GM20431 (cell line): ENCODE data around the gene ITPKA.

ENCODE experiments used
- in situ Hi-C: fragments of 300-500 bp; cut with MseI, MboI; formaldehyde crosslinking; loops from one replicate; pipeline ENCODE4 v1.15.0; 2020; ENCODE audit warnings: low sequenced_read_pairs; ENCODE audit not compliant: unreplicated experiment

The ITPKA gene

DNA sequence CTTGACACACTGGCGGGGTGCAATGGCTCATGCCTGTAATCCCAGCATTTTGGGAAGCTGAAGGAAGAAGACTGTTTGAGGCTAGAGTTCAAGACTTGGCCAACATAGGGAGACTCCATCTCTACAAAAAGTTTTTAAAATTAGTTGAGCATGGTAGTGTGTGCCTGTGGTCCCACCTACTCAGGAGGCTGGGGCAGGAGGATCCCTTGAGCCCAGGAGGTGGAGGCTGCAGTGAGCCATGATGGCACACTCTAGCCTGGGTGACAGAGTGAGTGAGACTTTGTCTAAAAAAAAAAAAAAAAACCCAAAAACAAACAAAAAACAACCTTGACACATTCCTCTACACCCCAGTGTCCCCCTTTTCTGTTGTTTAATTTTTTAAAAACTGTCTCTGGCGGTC lies 4.0 kb upstream of the ITPKA start:
- in situ Hi-C loops: no loop called here

DNA sequence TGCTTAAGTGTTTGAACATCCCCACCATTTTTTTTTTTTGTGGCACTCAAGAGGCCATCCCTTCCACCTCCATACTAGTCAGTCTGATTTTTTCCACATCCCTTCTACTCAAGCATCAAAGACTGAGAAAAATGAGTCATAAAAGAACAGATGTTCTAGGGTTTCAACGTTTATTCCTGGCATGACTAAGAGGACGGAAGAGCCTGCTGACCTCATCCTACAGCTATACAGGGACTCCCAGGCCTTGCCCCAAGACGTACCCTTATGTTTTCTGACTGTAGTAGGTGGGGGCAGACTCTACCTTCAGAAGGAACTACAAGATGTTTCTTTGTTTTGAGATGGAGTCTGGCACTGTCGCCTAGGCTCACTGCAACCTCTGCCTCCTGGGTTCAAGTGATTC lies 3.3 kb upstream of the ITPKA start:
- in situ Hi-C loops: no loop called here

DNA sequence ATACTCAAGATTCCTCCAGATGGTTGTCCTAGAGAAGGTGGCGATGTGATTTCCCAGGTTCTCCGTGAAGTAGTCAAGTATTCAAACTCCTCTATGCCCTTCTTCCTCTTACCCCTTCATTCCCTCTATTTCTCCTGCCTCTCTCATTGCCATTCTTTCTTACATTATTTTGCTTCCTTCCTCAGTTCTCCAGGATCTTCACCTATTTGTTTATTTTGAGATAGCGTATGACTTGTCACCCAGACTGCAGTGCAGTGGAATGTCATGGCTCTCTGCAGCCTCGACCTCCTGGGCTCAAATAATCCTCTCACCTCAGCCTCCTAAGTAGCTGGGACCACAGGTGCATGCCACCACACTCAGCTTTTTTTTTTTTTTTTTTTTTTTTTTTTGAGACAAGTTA lies 1.8 kb upstream of the ITPKA start:
- in situ Hi-C loops: no loop called here

DNA sequence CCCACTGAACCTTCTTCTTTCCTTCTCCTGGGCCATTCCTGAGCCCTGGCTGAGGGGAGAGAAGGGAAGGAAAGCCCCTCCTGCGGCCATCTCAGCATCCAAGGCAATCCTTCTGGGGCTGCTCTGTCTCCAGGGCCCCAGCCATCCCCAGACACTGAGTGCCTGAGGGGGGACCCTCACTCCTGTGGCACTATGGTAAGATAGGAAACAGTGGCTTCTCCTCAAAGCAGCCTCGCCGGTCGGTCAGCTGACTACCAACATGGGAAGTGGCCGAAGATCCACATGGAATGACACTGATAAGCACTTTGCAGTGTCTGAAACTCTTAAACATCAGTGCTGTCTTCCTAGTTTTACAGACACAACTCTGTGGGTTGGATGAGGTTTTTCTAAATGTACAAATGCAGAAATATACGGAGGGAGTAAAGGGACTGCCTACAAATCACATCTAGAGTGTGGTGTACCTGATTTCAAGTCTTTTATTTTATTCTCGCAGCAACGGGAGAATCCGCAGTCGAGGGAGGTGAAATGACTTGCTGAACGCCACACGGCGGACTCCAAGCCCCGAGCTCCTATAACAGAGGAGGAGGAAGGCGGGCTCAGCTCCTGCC lies 973 bp upstream of the ITPKA start:
- in situ Hi-C loops: no loop called here

DNA sequence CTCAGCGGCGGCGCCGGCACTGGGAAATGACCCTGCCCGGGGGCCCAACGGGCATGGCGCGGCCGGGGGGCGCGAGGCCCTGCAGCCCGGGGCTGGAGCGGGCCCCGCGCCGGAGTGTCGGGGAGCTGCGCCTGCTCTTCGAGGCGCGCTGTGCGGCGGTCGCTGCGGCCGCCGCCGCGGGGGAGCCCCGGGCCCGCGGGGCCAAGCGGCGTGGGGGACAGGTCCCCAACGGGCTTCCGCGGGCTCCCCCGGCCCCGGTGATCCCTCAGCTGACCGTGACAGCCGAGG lies 172 bp downstream of the ITPKA start:
- in situ Hi-C loops: no loop called here

DNA sequence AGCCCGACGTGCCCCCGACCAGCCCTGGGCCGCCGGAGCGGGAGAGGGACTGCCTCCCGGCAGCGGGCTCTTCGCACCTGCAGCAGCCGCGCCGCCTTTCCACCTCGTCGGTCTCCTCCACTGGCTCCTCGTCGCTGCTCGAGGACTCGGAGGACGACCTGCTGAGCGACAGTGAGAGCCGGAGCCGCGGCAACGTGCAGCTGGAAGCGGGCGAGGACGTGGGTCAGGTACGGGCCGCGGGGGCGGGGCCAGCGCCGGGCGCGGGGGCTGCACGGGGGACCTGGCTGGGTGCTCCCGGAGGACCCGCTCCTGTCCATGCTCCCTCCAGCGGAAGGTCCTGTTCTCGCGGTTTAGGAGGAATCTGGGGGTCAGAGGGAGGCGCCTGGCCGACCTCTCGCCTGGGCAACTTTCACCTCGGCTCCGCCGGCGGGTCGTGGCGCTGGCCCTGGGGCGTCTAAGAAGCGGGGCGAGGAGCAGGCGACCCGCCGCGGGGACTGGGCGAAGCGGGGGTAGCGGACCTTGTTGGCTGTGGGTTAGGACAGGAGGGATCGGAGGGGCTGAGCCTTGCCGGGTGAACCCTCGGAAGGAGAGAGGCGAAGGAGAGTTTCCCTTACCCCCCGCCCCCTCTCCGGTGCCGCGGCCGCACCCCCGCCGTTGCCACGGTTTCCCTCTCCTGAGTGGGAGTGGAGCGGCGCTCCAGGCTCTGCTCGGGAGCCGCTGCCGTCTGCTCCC lies 682 bp downstream of the ITPKA start:
- in situ Hi-C loops: no loop called here

DNA sequence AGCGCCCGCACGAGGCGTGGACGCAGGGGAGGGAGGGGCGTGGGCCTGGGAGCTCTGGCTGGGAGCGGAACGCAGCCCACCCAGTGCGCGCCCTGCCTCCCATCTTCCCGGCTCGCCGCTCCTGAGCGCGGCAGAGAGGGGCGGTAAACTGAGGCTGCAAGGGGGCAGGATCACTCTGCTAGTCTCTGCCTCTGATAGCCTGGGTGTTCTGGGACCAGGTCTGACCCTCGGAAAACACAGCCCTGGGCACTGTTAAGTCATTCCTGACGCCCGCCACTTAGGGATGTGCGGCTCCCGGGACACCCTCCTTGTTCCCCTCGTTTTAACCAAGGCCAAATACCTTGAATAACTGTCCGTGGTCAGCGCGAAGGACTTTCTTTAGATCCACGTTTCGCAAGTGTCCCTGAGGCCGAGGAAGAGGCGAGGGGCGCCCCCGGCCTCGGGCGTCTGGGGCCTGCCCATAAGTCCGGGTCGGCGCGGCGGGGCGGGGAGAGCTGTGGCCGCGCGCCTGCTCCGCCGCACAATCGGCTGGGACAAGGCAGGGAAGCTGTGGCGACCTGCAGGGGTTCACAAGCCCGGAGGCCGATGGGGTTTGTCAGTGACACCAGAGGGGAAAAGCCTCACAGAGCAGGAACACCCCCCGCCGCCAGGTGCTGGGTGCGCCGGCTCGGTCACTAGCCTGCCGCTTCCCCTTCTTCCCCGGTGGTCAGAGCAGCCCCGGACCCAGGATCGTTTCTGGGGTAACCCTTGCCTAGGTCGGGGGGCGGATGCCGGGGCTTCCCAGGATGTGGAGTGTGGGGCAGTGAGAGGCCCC lies 1.5 kb downstream of the ITPKA start:
- in situ Hi-C loops: no loop called here

DNA sequence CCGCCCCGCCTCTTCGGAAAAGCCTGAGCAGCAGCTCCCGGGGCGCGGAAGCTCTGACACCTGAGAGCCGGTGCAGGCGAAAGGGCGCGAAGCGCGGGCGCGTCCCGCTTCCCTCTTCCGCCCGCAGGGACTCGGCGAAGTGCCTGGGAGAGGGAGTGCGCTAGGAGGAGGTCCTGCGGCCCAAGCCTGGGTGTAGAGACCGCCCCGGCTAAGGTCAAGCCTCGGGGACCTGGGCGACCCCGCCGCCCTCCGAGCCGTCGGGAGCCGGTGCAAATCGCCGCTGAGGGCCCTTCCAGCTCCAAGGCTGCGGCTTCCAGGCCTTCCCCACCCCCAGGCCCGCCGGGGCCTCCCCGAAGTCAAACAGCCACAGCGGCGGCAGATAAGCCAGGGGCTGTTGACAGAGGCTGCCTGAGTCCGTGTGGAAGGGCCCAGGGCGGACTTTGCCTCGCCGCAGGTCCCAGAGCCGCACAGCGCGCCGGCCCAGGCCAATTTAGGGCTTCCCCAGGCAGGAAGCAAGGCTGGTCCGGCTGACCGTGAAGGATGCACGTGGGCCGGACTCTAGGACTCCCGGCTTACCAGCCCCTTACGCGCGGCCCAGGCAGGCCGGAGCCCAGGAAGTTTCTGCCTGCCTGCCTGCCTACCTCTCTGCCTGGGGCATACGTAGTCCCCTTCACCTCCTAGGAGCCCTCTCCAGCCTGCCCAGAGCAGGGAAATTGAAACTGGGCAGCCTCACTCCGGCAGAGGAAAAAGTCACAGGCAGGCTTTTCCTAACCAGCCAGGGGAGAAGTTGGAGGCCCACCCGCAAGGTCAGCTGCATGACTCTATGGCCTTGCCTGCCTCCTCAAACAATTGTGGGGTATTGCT lies 2.3 kb downstream of the ITPKA start:
- in situ Hi-C loops: no loop called here

DNA sequence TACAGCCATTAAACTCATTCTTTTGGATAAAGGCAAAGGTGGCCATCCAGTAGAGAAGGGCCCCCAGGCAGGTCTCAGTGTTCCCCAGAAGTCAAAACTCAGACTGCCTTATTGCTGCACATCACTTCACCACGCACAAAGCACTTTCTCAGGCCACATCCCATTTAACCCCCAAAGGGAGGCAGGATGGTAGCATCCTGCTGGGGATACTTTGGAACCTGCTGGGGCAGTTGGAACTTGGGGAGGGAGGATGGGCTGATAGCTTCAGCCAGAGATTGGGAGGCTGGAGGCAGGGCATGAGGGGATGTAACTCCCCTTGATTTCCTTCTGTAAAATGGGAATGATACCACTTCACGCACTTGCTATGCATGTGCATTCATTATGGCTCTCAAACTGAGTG lies 5.0 kb downstream of the ITPKA start:
- in situ Hi-C loops: no loop called here

DNA sequence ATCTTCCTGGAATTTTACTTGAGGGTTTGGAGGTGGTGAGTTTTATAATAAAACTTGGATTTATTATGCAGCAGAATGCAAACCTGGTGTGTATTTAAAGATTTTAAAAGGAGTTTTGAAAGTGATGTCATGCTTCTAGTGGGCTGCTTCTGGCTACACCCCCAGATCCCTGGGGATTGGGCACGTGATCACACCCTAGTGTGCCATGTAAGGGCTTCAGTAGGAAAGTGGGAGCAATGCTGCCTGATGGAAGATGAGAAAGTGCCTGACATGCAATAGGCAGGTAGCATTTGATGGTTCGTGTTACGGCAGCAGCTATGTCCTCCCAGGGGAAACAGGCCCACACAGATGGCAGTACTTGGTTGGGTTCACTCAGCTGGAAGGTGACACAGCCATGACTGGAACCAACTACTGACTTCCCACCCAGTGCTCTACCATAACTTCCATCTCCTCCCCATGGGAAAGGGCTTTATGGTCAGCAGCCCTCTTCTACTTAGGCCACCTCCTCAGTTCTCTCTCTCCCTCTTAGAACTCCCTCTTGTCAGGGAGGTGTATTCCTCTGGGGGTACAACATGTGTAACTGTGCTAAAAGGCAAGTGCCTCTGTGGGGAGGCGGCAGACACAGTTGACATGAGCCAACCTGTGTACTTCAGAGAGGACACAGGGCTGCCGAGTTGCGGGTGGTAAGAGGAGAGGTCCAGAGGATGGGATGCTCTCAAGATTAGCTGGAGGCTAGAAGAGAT lies 5.6 kb downstream of the ITPKA start:
- in situ Hi-C loops: no loop called here

DNA sequence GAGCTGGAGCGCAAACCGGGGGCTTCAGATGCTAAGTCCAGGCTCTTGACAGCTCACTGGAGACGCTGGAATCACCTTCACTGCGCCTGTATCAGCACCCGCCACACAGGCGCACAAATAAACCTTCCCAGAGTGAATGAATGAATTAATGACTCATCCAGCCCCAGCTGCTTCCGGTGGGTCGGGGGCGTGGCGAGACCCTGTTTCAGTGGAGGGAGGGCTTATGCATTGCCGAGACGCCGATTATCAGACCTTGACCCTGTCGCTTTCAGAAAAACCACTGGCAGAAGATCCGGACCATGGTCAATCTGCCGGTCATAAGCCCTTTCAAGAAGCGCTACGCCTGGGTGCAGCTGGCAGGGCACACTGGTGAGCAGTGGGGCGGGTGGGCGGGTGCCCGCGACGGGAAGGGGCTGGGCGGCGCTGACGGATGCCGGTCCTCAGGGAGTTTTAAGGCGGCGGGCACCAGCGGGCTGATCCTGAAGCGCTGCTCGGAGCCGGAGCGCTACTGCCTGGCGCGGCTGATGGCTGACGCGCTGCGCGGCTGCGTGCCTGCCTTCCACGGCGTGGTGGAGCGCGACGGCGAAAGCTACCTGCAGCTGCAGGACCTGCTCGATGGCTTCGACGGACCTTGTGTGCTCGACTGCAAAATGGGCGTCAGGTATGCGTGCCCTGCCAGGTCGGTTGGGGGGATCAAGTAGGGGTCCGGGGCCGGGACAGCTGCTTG lies 7.7 kb downstream of the ITPKA start:
- in situ Hi-C loops: no loop called here

DNA sequence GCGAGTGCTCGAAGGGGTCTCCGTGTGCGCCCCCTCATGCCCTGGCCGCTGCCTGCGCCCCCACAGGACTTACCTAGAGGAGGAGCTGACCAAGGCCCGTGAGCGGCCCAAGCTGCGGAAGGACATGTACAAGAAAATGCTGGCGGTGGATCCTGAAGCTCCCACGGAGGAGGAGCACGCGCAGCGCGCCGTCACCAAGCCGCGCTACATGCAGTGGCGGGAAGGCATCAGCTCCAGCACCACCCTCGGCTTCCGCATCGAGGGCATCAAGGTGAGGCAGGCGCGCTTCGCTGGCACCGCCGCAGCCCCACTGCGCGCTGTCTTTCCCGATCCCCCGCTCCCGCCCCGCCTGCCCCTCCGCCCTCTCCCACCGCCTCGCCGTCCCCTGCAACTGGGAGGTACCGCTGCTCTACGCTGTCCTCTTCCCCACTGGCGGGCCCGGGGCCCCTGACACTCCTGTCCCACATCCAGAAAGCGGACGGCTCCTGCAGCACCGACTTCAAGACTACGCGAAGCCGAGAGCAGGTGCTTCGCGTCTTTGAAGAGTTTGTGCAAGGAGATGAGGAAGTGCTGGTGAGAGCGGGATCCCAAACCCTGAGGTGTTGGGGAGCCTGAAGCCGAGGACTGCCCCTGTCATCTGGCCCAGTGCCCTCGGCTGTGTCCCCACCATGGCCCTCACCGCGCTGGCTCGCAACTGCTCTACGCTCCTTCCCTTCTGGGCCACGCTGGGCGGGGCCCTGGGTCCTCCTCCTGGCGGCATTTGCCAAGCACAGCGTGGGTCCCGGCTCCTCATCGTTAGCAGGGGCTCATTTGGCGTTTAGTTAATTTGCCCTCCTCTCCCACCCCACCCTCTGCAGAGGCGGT lies 8.5 kb downstream of the ITPKA start:
- in situ Hi-C loops: no loop called here

DNA sequence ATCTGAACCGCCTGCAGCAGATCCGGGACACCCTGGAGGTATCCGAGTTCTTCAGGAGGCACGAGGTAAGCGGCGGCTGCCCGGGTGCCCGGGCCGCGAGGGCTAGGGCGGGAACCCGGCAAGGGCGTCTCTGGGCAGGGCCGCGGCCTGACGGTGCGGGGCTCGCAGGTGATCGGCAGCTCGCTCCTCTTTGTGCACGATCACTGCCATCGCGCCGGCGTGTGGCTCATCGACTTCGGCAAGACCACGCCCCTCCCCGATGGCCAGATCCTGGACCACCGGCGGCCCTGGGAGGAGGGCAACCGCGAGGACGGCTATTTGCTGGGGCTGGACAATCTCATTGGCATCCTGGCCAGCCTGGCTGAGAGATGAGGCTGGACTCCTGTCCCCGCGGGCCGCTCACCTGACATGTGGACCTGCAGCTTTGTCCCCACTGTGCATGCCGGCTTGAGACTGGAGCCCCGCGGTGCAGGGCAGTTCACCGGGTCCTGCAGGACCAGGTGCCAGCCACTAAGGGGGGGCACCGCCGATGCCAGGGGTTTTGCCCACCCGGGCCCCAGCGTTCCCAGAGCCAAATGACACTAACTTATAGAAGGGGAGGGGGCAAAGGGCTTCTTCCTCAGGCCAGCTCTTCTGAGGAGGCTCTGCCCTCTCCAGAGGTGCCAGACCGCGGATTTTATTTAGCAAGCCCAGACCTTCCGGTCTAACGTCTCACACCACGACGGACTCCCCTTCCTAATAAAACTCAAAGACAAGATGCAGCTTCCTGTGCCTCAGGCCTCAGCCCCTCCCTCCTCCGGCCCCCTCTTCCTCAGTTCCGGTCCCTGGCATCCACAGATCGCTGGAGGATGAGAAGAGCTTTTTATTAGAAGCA lies 9.4 kb downstream of the ITPKA start:
- in situ Hi-C loops: no loop called here

DNA sequence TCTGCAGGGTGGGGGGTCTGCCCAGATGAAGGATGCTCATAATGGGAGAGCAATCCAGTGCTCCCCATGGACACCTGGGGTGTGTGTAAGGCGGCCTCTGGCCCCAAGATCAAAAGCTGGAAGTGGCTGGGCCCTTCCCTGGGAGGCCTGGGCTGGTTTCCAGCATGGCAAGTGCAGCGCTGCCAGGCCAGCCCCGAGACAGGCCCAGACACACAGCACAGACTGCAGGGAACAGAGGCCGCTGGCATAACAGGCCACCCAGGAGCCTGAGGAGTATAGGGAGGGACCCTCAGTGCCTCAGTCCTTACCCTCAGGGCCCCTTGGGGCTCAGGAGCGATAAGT lies 10.0 kb downstream of the ITPKA start:
- in situ Hi-C loops: no loop called here

DNA sequence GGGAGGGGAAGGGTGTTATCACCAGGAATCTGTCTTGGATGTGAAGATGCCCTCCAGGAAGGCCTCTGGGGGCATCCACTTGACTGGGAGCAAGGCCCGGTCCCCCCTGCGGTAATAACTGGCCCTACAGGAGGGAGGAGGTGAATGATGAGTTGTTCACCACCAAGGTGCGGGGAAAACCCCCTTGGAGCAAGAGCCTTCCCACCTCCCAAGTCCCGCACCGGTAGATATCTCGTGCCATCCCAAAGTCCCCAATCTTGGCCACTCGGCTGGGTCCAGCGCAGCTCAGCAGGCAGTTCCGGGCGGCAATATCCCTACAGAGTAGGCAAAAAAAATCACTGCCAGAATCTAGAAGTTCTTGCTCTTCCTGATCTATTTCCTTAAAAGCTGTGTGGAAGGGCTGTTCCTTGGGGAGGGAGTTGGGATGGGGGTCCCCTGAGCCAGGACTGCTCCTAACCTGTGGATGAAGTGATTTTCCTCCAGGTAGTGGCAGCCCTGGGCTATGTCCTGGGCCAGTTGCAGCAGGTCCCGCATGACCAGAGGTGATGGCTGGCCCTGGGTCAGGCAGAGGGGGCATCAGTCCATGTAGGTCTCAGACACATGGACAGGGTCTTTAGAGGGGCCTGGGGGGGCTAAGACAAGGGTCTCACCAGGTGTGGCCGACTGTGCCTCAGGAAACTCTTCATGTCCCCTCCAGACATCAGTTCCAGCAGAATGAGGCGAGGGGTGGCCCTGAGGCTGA lies 11.2 kb downstream of the ITPKA start:
- in situ Hi-C loops: no loop called here

DNA sequence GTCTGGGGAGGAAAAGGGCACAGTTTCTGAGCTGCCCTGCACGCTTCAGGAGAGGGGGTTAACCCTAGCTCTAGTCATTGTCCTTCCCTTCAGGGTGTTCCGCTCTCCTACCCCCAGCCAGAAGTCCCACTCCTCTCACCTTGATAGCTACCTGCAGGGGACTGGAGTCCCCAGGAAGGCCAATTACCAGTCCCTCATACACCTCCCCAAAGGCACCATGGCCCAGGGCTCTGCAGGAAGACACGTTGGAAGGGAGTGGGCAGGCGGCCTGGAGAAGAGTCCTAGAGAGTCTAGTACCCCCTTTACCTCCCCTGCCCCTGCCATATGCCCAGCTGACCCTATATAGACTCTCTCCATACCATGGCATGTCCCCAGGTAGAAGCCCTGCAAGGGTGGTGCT lies 12.1 kb downstream of the ITPKA start:
- in situ Hi-C loops: no loop called here

DNA sequence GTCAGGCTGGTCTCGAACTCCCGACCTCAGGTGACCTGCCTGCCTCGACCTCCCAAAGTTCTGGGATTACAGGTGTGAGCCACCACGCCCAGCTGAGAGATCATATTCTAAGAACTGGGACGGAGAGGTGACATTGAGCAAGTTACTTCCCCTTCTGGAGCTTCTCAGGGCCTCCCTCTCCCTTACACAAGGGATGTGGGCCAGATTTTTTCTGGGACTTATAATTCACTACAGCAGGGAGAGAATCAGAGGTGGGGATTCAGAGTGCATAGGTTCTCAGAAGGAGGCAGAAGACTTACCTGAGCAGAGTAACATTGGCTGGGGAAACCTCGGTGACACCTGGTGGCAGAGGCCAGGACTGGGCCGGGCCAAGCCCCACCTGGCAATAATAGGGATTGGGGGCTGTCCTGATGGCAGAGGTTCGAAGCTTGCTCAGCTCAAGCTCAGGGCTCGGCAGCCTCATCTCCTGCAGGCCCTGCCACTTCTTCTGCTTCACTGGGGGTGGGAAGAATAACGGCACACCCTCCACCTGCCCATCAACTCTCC lies 13.2 kb downstream of the ITPKA start:
- in situ Hi-C loops: no loop called here
